Measurements from ENCODE around the gene NIPBL. TPM values are rescaled to one million over a fixed set of nuclear protein-coding genes. Genes with fewer than 3 reads are reported as not detected.
A peak's percentile ranks its signal among the peaks of the same experiment; 100 is the strongest.
"Not testable (repeated sequence)": the region's sequence is repeated elsewhere in the genome, so short reads cannot be mapped to it uniquely, and the experiment has no call there.

Gene NIPBL
- total and polyA plus RNA-seq, 2 donors (not counting 1 experiment from before 2014, with no cell fraction given), result 30.8 to 34.2 TPM

DNA sequence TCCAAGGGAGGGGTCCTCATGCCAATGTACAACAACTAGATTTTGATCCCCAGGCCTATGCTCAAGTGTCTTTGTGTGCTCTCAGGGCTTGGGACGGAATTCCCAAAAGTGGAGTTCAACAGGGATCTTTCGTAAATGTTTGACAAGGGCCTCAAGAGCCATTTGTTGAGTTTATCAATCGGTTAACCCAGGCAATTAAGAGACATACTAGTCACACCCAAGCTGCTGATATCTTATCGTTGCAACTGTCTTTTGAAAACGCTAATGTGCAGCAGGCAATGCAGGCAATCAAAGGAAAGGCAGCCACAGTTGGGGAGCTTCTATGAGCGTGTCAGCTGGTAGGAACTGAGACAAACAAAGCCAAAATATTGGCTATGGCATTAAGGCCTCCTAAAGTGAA lies 211.4 kb downstream of the NIPBL start:
- Histone ChIP-seq H3K4me1 (ENCODE audit: control insufficient read depth, extremely low read depth, insufficient read depth, low read length) (no peaks in the 10 kb centered on the region), H3K4me3 (replicated peaks in 1 of 4; ENCODE audit: control extremely low read depth in 1 of 4, insufficient read depth in 1 of 4, low read depth in 3 of 4, low read length in 4 of 4) (no peak overlapping the region), H3K27me3 (ENCODE audit: control insufficient read depth, insufficient read depth, low read length) (no peaks in the 10 kb centered on the region), H3K79me2 (ENCODE audit: control insufficient read depth, insufficient read depth, low read length) (no peaks in the 10 kb centered on the region), H4K20me1 (ENCODE audit: control insufficient read depth, extremely low read depth, insufficient read depth, low read length) (no peaks in the 10 kb centered on the region), H3K9ac (ENCODE audit: insufficient read depth, low read length) (no peak overlapping the region), H3K9me3 (ENCODE audit: control insufficient read depth, insufficient read depth, low read depth, low read length) (no peaks in the 10 kb centered on the region), H3K4me2 (ENCODE audit: extremely low read depth, insufficient read depth, low read length) (no peak overlapping the region), H3K36me3 (ENCODE audit: control insufficient read depth, insufficient read depth, low read length) (no peaks in the 10 kb centered on the region), H3K27ac (ENCODE audit: insufficient read depth, low read length) (no peak overlapping the region), H2AFZ (ENCODE audit: low read length) (no peak overlapping the region)
- no peak for DNase-seq (ENCODE audit: low read depth in 2 of 2)
- TF ChIP-seq, protein P1, sequence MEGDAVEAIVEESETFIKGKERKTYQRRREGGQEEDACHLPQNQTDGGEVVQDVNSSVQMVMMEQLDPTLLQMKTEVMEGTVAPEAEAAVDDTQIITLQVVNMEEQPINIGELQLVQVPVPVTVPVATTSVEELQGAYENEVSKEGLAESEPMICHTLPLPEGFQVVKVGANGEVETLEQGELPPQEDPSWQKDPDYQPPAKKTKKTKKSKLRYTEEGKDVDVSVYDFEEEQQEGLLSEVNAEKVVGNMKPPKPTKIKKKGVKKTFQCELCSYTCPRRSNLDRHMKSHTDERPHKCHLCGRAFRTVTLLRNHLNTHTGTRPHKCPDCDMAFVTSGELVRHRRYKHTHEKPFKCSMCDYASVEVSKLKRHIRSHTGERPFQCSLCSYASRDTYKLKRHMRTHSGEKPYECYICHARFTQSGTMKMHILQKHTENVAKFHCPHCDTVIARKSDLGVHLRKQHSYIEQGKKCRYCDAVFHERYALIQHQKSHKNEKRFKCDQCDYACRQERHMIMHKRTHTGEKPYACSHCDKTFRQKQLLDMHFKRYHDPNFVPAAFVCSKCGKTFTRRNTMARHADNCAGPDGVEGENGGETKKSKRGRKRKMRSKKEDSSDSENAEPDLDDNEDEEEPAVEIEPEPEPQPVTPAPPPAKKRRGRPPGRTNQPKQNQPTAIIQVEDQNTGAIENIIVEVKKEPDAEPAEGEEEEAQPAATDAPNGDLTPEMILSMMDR (conservative IDR thresholded peaks at IDR 0.05 in 1 of 2, IDR thresholded peaks at IDR 0.05 in 1 of 2; ENCODE audit: low read depth in 1 of 2, low read length in 2 of 2), result no peak

DNA sequence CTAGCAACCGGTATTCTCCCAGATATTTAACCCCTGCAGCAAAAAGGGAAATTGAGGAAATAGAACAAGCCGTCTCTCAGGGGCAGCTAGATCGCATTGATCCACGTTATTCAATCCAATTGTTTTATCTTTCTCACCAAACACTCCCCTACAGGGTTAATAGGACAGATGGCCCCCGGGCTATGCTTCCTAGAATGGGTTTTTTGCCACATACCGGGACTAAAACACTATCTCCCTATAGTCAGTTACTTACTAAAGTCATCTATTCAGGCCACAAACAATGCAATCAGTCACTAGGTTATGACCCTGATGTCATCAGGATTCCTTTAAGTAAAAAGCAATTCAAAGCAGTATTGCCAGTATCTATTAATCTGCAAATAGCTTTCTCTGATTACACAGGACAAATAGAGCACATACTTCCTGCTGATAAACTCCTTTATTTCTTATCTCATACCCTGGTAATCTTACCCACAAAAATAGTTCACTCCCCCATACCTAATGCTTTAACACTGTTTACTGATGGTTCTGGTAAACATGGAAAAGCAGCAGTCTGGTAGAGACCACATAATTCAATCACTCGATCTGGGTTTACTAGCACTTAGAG lies 213.7 kb downstream of the NIPBL start:
- H2AFZ ChIP-seq (ENCODE audit: low read length), result no peak overlapping the region
- H3K9me3 ChIP-seq (ENCODE audit: control insufficient read depth, insufficient read depth, low read depth, low read length), result no peaks in the 10 kb centered on the region
- H3K4me3 ChIP-seq (replicated peaks in 1 of 4; ENCODE audit: control extremely low read depth in 1 of 4, insufficient read depth in 1 of 4, low read depth in 3 of 4, low read length in 4 of 4), result no peak overlapping the region
- H3K27ac ChIP-seq (ENCODE audit: insufficient read depth, low read length), result no peak overlapping the region
- H3K79me2 ChIP-seq (ENCODE audit: control insufficient read depth, insufficient read depth, low read length), result no peaks in the 10 kb centered on the region
- no peaks in the 10 kb centered on the region for H3K27me3 ChIP-seq (ENCODE audit: control insufficient read depth, insufficient read depth, low read length)
- H3K4me2 ChIP-seq (ENCODE audit: extremely low read depth, insufficient read depth, low read length), result no peak overlapping the region
- no peaks in the 10 kb centered on the region for H4K20me1 ChIP-seq (ENCODE audit: control insufficient read depth, extremely low read depth, insufficient read depth, low read length)
- peak in 1 of 2 donors; percentile 25 for DNase-seq (ENCODE audit: low read depth in 2 of 2)
- TF ChIP-seq, protein P1 (conservative IDR thresholded peaks at IDR 0.05 in 1 of 2, IDR thresholded peaks at IDR 0.05 in 1 of 2; ENCODE audit: low read depth in 1 of 2, low read length in 2 of 2), result no peak
- TF ChIP-seq EZH2 (IDR thresholded peaks at IDR 0.05; ENCODE audit: low read length, missing control alignments), result no peak
- H3K36me3 ChIP-seq (ENCODE audit: control insufficient read depth, insufficient read depth, low read length), result no peaks in the 10 kb centered on the region
- H3K9ac ChIP-seq (ENCODE audit: insufficient read depth, low read length), result no peak overlapping the region
- no peaks in the 10 kb centered on the region for H3K4me1 ChIP-seq (ENCODE audit: control insufficient read depth, extremely low read depth, insufficient read depth, low read length)

DNA sequence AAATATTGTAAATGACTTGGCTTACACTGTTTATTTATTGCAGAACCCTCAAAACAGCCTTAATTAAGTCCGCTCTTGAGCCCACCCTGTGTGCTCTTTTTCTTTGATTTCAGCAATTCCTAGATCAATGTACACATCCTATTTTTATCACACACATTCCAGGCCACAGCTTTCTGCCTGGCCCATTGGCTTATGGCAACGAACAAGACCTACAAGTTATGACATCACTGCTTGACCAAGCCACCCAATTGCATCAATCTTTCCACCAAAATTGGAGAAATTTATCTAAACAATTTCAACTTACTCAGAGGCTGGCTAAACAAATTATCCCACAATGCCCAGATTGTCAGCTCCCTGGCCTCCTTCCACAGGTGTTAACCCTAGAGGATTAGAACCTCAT lies 214.2 kb downstream of the NIPBL start:
- Histone ChIP-seq H3K4me3 (replicated peaks in 1 of 4; ENCODE audit: control extremely low read depth in 1 of 4, insufficient read depth in 1 of 4, low read depth in 3 of 4, low read length in 4 of 4) (no peak overlapping the region), H3K79me2 (ENCODE audit: control insufficient read depth, insufficient read depth, low read length) (no peaks in the 10 kb centered on the region), H2AFZ (ENCODE audit: low read length) (no peak overlapping the region), H3K27ac (ENCODE audit: insufficient read depth, low read length) (no peak overlapping the region), H3K4me1 (ENCODE audit: control insufficient read depth, extremely low read depth, insufficient read depth, low read length) (no peaks in the 10 kb centered on the region), H4K20me1 (ENCODE audit: control insufficient read depth, extremely low read depth, insufficient read depth, low read length) (no peaks in the 10 kb centered on the region), H3K36me3 (ENCODE audit: control insufficient read depth, insufficient read depth, low read length) (no peaks in the 10 kb centered on the region), H3K4me2 (ENCODE audit: extremely low read depth, insufficient read depth, low read length) (no peak overlapping the region), H3K9ac (ENCODE audit: insufficient read depth, low read length) (no peak overlapping the region), H3K27me3 (ENCODE audit: control insufficient read depth, insufficient read depth, low read length) (no peaks in the 10 kb centered on the region), H3K9me3 (ENCODE audit: control insufficient read depth, insufficient read depth, low read depth, low read length) (no peaks in the 10 kb centered on the region)
- peak in 1 of 2 donors; percentile 50 for DNase-seq (ENCODE audit: low read depth in 2 of 2)
- TF ChIP-seq, protein P1 (conservative IDR thresholded peaks at IDR 0.05 in 1 of 2, IDR thresholded peaks at IDR 0.05 in 1 of 2; ENCODE audit: low read depth in 1 of 2, low read length in 2 of 2), result no peak
- no peak for TF ChIP-seq EZH2 (IDR thresholded peaks at IDR 0.05; ENCODE audit: low read length, missing control alignments)

DNA sequence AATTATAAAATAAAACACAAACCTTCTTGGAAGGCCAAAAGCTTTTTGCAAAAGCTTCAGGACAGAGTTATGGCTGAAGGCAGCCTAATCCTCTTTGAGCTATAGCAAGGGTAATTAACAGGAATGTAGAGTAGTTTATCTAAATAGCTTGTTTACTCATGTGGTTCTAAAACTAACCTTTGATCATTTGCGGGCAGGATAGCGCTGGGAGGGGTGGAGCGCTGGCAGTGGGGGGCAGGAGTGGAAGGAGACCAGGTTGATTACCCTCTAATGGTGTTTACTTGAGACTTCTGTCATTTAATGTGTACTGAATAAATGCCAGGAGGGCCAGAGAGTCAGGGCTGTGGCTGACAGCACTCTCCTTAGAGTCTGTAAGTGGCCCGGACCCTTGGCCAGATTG lies 217.2 kb downstream of the NIPBL start:
- H3K36me3 ChIP-seq (ENCODE audit: control insufficient read depth, insufficient read depth, low read length); H3K4me2 ChIP-seq (ENCODE audit: extremely low read depth, insufficient read depth, low read length); H3K27me3 ChIP-seq (ENCODE audit: control insufficient read depth, insufficient read depth, low read length); H3K27ac ChIP-seq (ENCODE audit: insufficient read depth, low read length); DNase-seq (ENCODE audit: low read depth in 2 of 2); H3K4me3 ChIP-seq (replicated peaks in 1 of 4; ENCODE audit: control extremely low read depth in 1 of 4, insufficient read depth in 1 of 4, low read depth in 3 of 4, low read length in 4 of 4); H3K79me2 ChIP-seq (ENCODE audit: control insufficient read depth, insufficient read depth, low read length); H3K4me1 ChIP-seq (ENCODE audit: control insufficient read depth, extremely low read depth, insufficient read depth, low read length); H4K20me1 ChIP-seq (ENCODE audit: control insufficient read depth, extremely low read depth, insufficient read depth, low read length); H3K9ac ChIP-seq (ENCODE audit: insufficient read depth, low read length); H3K9me3 ChIP-seq (ENCODE audit: control insufficient read depth, insufficient read depth, low read depth, low read length); H2AFZ ChIP-seq (ENCODE audit: low read length): not testable (repeated sequence)

DNA sequence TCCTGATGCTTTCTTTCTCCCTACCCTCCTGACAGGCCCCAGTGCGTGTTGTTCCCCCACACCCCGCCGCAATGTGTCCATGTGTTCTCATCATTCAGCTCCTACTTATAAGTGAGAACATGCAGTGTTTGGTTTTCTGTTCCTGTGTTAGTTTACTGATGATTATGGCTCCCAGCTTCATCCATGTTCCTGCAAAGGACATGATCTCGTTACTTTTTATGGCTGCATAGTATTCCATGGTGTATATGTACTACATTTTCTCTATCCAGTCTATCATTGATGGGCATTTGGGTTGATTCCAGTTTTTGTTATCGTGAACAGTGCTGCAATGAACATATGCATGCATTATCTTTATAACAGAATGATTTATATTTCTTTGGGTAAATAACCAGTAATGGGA lies 222.7 kb downstream of the NIPBL start:
- H3K4me1 ChIP-seq (ENCODE audit: control insufficient read depth, extremely low read depth, insufficient read depth, low read length); H3K79me2 ChIP-seq (ENCODE audit: control insufficient read depth, insufficient read depth, low read length); H3K27ac ChIP-seq (ENCODE audit: insufficient read depth, low read length); H3K9ac ChIP-seq (ENCODE audit: insufficient read depth, low read length); H3K9me3 ChIP-seq (ENCODE audit: control insufficient read depth, insufficient read depth, low read depth, low read length); H3K27me3 ChIP-seq (ENCODE audit: control insufficient read depth, insufficient read depth, low read length); DNase-seq (ENCODE audit: low read depth in 2 of 2); H4K20me1 ChIP-seq (ENCODE audit: control insufficient read depth, extremely low read depth, insufficient read depth, low read length); H3K4me2 ChIP-seq (ENCODE audit: extremely low read depth, insufficient read depth, low read length); H2AFZ ChIP-seq (ENCODE audit: low read length); H3K36me3 ChIP-seq (ENCODE audit: control insufficient read depth, insufficient read depth, low read length); H3K4me3 ChIP-seq (replicated peaks in 1 of 4; ENCODE audit: control extremely low read depth in 1 of 4, insufficient read depth in 1 of 4, low read depth in 3 of 4, low read length in 4 of 4): not testable (repeated sequence)
